COLO829 (cell line): Measurements from ENCODE around the gene CENPQ.
"Not testable (repeated sequence)": the region's sequence is repeated elsewhere in the genome, so short reads cannot be mapped to it uniquely, and the experiment has no call there.

ENCODE experiments used
- DNase-seq: peaks from one replicate; pipeline ENCODE4 v3.0.0; 2012; ENCODE audit warnings: low spot score

The CENPQ gene, protein sequence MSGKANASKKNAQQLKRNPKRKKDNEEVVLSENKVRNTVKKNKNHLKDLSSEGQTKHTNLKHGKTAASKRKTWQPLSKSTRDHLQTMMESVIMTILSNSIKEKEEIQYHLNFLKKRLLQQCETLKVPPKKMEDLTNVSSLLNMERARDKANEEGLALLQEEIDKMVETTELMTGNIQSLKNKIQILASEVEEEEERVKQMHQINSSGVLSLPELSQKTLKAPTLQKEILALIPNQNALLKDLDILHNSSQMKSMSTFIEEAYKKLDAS

DNA sequence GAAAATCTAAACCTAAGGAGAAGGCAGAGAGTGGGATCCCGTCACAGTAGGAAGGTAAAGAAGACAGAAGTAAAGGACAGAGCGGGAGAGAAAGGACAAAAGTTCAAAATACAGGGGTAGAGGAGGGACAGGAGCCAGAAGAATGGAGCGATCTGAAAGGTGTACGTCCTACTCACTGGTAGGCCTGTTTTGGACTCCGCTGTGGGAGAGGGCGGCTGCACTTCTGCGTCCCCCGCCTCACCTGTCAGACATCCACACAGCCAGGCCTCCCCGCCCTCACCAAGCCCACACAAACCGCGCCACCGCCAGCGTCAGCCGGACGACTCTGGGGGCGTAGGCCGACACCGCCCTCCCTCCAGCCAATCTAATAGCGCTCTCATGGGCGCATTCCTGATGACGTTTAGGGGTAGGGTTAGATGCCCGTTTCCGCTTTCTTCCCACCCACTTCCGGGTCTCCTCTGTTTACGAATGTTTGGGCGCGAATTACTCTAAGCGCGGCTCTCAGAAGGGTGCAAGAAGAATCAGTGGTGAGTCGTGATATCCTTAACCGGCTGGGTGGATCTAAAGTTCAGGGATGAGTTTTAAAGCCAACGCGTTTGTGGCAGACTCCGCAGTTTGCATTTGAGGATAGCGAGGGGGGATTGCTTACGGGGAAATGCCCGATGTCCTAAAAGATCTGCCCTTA is at the start of gene CENPQ, which contains the start of gene MMUT:
Gene CENPQ, plus strand, starts transcription at position 444 of the 685 bp plus-strand sequence. CDS start 6,807 bp downstream, outside the sequence.
Gene MMUT, minus strand, starts transcription at position 327 of the 685 bp plus-strand sequence. CDS start 3,787 bp downstream, outside the sequence.
- DNase-seq: peak; percentile 94

- DNase-seq: no peak
Observed at GRCh38 chr6:49415358-49415757, 47.8 kb upstream of the CENPQ start.

- DNase-seq: no peak
Observed at GRCh38 chr6:49416195-49416594, 47.0 kb upstream of the CENPQ start.

- no peak for DNase-seq
Observed at GRCh38 chr6:49423817-49424216, 39.4 kb upstream of the CENPQ start.

- DNase-seq: no peak
Observed at GRCh38 chr6:49430187-49430586, 33.0 kb upstream of the CENPQ start.

- DNase-seq: no peak
Observed at GRCh38 chr6:49430866-49431265, 32.3 kb upstream of the CENPQ start.

DNA sequence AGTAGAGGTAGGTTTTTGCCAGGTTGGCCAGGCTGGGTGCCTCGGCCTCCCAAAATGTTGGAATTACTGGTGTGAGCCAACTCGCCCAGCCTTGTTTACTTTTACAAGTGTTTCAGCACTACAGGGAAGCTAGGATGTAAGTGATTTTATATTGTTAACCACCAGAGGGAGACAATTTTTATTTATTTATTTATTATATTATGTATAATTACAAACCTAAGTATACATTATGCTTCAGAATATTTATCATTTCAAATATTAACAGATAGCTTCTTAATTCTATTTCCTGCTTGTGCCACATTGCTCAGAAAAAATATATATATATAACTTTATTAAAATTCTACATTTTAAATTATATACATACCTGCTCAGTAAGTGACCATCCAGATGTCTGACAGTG is 9.9 kb upstream of the CENPQ start:
- peak; percentile 17 for DNase-seq

GRCh38 chr6:49454787-49455709 is 8.1 kb upstream of the CENPQ start:
- no peak for DNase-seq

- DNase-seq: no peak
Observed at GRCh38 chr6:49457771-49458170, 5.4 kb upstream of the CENPQ start.

- DNase-seq: no peak
Observed at GRCh38 chr6:49462071-49462470, 1.1 kb upstream of the CENPQ start.

DNA sequence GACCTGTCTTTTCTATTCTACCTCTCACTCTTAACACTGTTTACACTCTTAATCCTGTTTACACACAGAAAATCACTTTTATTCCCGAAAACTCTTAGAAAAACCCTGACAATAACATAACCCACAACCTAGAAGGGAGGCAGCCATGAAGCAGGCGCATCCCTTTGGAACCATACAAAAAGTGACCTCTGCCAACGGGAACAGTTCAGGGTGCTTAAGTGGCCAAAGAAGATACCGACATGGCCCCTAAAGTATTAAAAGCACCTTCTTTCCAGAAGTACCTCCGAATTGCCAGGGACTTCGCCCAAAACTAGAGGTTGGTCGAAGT is 607 bp upstream of the CENPQ start:
- DNase-seq: no peak

DNA sequence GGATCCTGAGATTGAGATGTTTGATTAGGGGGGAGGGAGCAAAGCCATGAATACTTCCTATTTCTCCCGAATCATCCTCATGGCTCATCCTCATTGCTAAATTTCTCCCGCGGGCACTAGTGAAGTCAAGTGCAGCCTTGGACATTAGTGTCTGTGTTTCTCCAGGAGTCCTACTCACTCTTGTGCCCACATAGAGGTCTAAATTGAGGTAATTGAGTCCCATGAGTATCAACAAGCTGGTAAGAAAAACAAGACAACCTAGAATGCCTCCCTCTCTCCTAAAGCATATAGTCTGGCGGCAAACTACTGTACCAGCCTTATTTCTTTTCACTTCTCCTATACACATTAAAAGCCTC is 420 bp downstream of the CENPQ start:
- DNase-seq: no peak

- no peak for DNase-seq
Observed at GRCh38 chr6:49464691-49465090, 1.5 kb downstream of the CENPQ start.

DNA sequence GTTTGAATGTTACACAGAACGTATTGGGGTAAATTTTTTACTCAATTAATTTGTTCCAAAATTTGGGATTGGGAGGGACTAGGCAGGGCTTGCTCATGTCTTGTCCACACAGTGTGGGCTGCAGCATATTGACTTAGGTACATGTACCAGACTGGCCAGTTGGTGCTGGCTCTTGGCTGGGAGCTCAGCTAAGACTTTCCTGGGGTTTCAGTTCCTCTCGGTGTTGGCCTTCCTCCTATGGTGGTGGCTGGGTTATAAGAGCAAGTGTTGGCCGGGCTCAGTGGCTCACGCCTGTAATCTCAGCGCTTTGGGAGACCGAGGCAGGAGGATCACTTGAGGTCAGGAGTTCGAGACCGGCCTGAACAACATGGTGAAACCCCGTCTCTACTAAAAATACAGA is 4.9 kb downstream of the CENPQ start:
- no peak for DNase-seq

GRCh38 chr6:49476564-49476963 is 13.4 kb downstream of the CENPQ start:
- DNase-seq: not testable (repeated sequence)

- DNase-seq: no peak
Observed at GRCh38 chr6:49479308-49479970, 16.3 kb downstream of the CENPQ start.

DNA sequence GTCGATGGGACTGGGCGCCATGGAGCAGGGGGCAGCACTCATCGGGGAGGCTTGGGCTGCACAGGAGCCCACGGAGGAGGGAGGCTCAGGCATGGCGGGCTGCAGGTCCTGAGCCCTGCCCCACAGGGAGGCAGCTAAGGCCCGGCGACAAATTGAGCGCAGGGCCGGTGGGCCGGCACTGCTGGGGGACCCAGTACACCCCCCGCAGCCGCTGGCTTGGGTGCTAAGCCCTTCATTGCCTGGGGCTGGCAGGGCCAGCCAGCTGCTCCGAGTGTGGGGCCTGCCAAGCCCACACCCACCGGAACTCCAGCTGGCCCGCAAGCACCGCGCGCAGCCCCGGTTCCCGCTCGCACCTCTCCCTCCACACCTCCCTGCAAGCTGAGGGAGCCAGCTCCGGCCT is 18.7 kb downstream of the CENPQ start:
- not testable (repeated sequence) for DNase-seq

DNA sequence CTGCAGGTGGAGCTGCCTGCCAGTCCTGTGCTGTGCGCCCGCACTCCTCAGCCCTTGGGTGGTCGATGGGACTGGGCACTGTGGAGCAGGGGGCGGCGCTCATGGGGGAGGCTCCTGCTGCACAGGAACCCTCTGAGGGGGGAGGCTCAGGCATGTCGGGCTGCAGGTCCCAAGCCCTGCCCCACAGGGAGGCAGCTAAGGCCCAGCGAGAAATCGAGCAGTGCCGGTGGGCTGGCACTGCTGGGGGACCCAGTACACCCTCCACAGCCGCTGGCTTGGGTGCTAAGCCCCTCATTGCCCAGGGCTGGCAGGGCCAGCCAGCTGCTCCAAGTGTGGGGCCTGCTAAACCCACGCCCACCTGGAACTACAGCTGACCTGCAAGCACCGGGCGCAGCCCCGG is 20.2 kb downstream of the CENPQ start:
- DNase-seq: not testable (repeated sequence)

- DNase-seq: no peak
Observed at GRCh38 chr6:49490633-49491032, 27.5 kb downstream of the CENPQ start.

- DNase-seq: no peak
Observed at GRCh38 chr6:49497304-49497703, 34.1 kb downstream of the CENPQ start.

GRCh38 chr6:49499126-49499525 is 36.0 kb downstream of the CENPQ start:
- DNase-seq: no peak

- no peak for DNase-seq
Observed at GRCh38 chr6:49499623-49500022, 36.5 kb downstream of the CENPQ start, which contains the start of gene GLYATL3. Gene GLYATL3 (plus strand): TSS chr6:49499923. CDS start chr6:49511991, 12,068 bp downstream.
